GM23338 (cell line): ENCODE measurements around the gene CDC14A. TPM values are rescaled to one million over a fixed set of nuclear protein-coding genes. Genes with fewer than 3 reads are reported as not detected.
A peak's percentile ranks its signal among the peaks of the same experiment; 100 is the strongest.

Source experiments
- ATAC-seq: fragments of 200-7000 bp; cut with Tn5 transposase; 3 replicates; pipeline ENCODE4 v1.9.1; 2020
- DNase-seq: peaks from one replicate; pipeline ENCODE4 v3.0.0-alpha.2; 2015; ENCODE audit warnings: low spot score
- H2AFZ ChIP-seq: fragments of 200-600 bp; sonication (generic); 2 replicates; pipeline ENCODE4 v1.8.0; 2016; ENCODE audit warnings: antibody characterized with exemption, mild to moderate bottlenecking, moderate library complexity
- H3F3A ChIP-seq: fragments of 200-600 bp; sonication (generic); replicated peaks from 2 replicates; pipeline ENCODE4 v1.8.0; 2017; ENCODE audit warnings: antibody characterized with exemption, mixed run types, low read depth
- H3K27ac ChIP-seq: fragments of 200-600 bp; sonication (generic); 2 replicates; pipeline ENCODE4 v1.6.1; 2016; ENCODE audit warnings: low read depth
- H3K27me3 ChIP-seq: fragments of 200-600 bp; sonication (generic); 2 replicates; pipeline ENCODE4 v1.8.0; 2016; ENCODE audit warnings: mild to moderate bottlenecking, mixed run types, moderate library complexity; ENCODE audit not compliant: insufficient read depth
- H3K36me3 ChIP-seq: fragments of 200-600 bp; sonication (generic); 2 replicates; pipeline ENCODE4 v1.8.0; 2016; ENCODE audit warnings: mild to moderate bottlenecking; ENCODE audit not compliant: insufficient read depth
- H3K4me1 ChIP-seq: fragments of 200-600 bp; sonication (generic); 2 replicates; pipeline ENCODE4 v1.8.0; 2016; ENCODE audit warnings: mild to moderate bottlenecking, moderate library complexity; ENCODE audit not compliant: insufficient read depth
- H3K4me2 ChIP-seq: fragments of 200-600 bp; sonication (generic); 2 replicates; pipeline ENCODE4 v1.7.1; 2017; ENCODE audit warnings: mixed run types
- H3K4me3 ChIP-seq: fragments of 200-600 bp; sonication (generic); 2 replicates; pipeline ENCODE4 v1.6.1; 2016; ENCODE audit warnings: mixed run types
- H3K79me2 ChIP-seq: fragments of 200-600 bp; sonication (generic); replicated peaks from 2 replicates; pipeline ENCODE4 v1.8.0; 2017; ENCODE audit warnings: mild to moderate bottlenecking; ENCODE audit not compliant: insufficient read depth
- H3K9me2 ChIP-seq: fragments of 200-600 bp; sonication (generic); 2 replicates; pipeline ENCODE4 v1.8.0; 2017; ENCODE audit not compliant: insufficient read depth
- H4K20me1 ChIP-seq: fragments of 200-600 bp; sonication (generic); replicated peaks from 2 replicates; pipeline ENCODE4 v1.8.0; 2017; ENCODE audit warnings: mild to moderate bottlenecking; ENCODE audit not compliant: insufficient read depth
- H3K27ac Mint-ChIP-seq: 2 replicates; pipeline ENCODE4 v1.8.0; 2020; ENCODE audit warnings: inconsistent platforms, mild to moderate bottlenecking, moderate library complexity, mixed read lengths
- H3K27me3 Mint-ChIP-seq: 3 replicates; pipeline ENCODE4 v1.8.0; 2022; ENCODE audit warnings: low read depth, mild to moderate bottlenecking, moderate library complexity, mixed read lengths, inconsistent platforms; ENCODE audit not compliant: insufficient read depth, poor library complexity
- H3K36me3 Mint-ChIP-seq: 3 replicates; pipeline ENCODE4 v1.8.0; 2021; ENCODE audit warnings: low read depth, mild to moderate bottlenecking, inconsistent platforms, moderate library complexity, mixed read lengths
- H3K4me1 Mint-ChIP-seq: 3 replicates; pipeline ENCODE4 v1.8.0; 2020; ENCODE audit warnings: mild to moderate bottlenecking, inconsistent platforms, mixed read lengths
- H3K4me3 Mint-ChIP-seq: 3 replicates; pipeline ENCODE4 v1.8.0; 2021; ENCODE audit warnings: moderate library complexity, mild to moderate bottlenecking, inconsistent platforms, mixed read lengths
- H3K9me3 Mint-ChIP-seq: 3 replicates; pipeline ENCODE4 v1.8.0; 2020; ENCODE audit warnings: moderate library complexity, mild to moderate bottlenecking, inconsistent platforms, mixed read lengths
- CREB1 ChIP-seq: fragments of 250-450 bp; sonication (Bioruptor Pico); IDR thresholded peaks from 2 replicates; pipeline ENCODE4 v1.5.0; 2020; ENCODE audit warnings: low read depth, mild to moderate bottlenecking, moderate library complexity
- EZH2 ChIP-seq: fragments of 200-600 bp; sonication (generic); IDR thresholded peaks from one replicate; pipeline ENCODE4 v1.8.0; 2017; ENCODE audit warnings: antibody characterized with exemption, mild to moderate bottlenecking, low read depth; ENCODE audit not compliant: unreplicated experiment
- EZH2phosphoT487 ChIP-seq: fragments of 200-600 bp; sonication (generic); IDR thresholded peaks from one replicate; pipeline ENCODE4 v1.8.1; 2018; ENCODE audit warnings: antibody characterized with exemption; ENCODE audit not compliant: unreplicated experiment
- NANOG ChIP-seq: IDR thresholded peaks from 2 replicates; pipeline ENCODE4 v1.6.1; 2016; ENCODE audit warnings: antibody characterized with exemption, borderline replicate concordance
- STAT1 ChIP-seq: IDR thresholded peaks from one replicate; pipeline ENCODE4 v1.6.1; 2016; ENCODE audit warnings: antibody characterized with exemption; ENCODE audit not compliant: unreplicated experiment
- ZNF114 ChIP-seq: fragments of 250-450 bp; sonication (Bioruptor Pico); IDR thresholded peaks from 2 replicates; pipeline ENCODE4 v1.5.0; 2020; ENCODE audit warnings: mild to moderate bottlenecking, moderate library complexity
- ZNF462 ChIP-seq: fragments of 250-450 bp; sonication (Bioruptor Pico); IDR thresholded peaks from 2 replicates; pipeline ENCODE4 v1.5.0; 2020; ENCODE audit warnings: mild to moderate bottlenecking, moderate library complexity
- polyA plus RNA-seq: library from polyadenylated mRNA; unstranded; fragments of >200 nt; fragmentation: Nextera tagmentation; extraction: Ambion mirVana; gene quantifications from 2 replicates; pipeline ENCODE4 v1.2.1, GENCODE V29; 2016
- total RNA-seq: library from RNA; depleted of rRNA; stranded (reverse); fragments of >200 nt; shearing (Covaris generic); gene quantifications from 2 replicates; pipeline ENCODE4 v1.2.3, GENCODE V29; 2014
- TF ChIP-seq, protein P1 (sequence below), 2 experiments: fragments of 200-600 bp in 1 of 2; sonication (generic) in 1 of 2; conservative IDR thresholded peaks; 2 replicates each; pipeline versions ENCODE4 v1.5.1 to v1.6.1; 2016 to 2017; ENCODE audit warnings: antibody characterized with exemption in 2 of 2, low read depth in 2 of 2, mild to moderate bottlenecking in 2 of 2, moderate library complexity in 1 of 2

The CDC14A gene
- total and polyA plus RNA-seq, 2 experiments from 2014 or later: 11.1 to 20.8 TPM

- H4K20me1 ChIP-seq: no peaks in the 10 kb centered on the region; the same call in 1 of the 2 replicates
- no peak overlapping the region for H3K4me2 ChIP-seq
- TF ChIP-seq ZNF114 (CRISPR knock-in tag) (no peak), CREB1 (no peak), NANOG (no peak)
- TF ChIP-seq, protein P1, sequence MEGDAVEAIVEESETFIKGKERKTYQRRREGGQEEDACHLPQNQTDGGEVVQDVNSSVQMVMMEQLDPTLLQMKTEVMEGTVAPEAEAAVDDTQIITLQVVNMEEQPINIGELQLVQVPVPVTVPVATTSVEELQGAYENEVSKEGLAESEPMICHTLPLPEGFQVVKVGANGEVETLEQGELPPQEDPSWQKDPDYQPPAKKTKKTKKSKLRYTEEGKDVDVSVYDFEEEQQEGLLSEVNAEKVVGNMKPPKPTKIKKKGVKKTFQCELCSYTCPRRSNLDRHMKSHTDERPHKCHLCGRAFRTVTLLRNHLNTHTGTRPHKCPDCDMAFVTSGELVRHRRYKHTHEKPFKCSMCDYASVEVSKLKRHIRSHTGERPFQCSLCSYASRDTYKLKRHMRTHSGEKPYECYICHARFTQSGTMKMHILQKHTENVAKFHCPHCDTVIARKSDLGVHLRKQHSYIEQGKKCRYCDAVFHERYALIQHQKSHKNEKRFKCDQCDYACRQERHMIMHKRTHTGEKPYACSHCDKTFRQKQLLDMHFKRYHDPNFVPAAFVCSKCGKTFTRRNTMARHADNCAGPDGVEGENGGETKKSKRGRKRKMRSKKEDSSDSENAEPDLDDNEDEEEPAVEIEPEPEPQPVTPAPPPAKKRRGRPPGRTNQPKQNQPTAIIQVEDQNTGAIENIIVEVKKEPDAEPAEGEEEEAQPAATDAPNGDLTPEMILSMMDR (conservative IDR thresholded peaks at IDR 0.05; ENCODE audit: low read depth in 2 of 2): peak; percentile 54 to 62
- no peaks in the 10 kb centered on the region for H3F3A ChIP-seq
- DNase-seq (peak; percentile 32), ATAC-seq (no peak)
- peaks cover 86% of the 10 kb centered on the region for H3K79me2 ChIP-seq
- H3K27me3 ChIP-seq: no peaks in the 10 kb centered on the region
- H3K36me3 ChIP-seq: no peaks in the 10 kb centered on the region; the same call in 1 of the 2 replicates
- Mint-ChIP-seq H3K27me3 (peaks cover 10% of the 10 kb centered on the region), H3K36me3 (peaks cover 20% of the 10 kb centered on the region; the same call in 2 of the 3 replicates), H3K4me1 (peaks cover 56% of the 10 kb centered on the region), H3K9me3 (no peaks in the 10 kb centered on the region; the same call in 2 of the 3 replicates), H3K4me3 (no peak overlapping the region), H3K27ac (no peak overlapping the region)
- H3K4me3 ChIP-seq: no peak overlapping the region
- no peaks in the 10 kb centered on the region for H3K9me2 ChIP-seq
- H3K27ac ChIP-seq: no peak overlapping the region
- peaks cover 38% of the 10 kb centered on the region for H3K4me1 ChIP-seq
- no peak overlapping the region for H2AFZ ChIP-seq
Measured at GRCh38 chr1:100358210-100358609, 5.9 kb downstream of the CDC14A start.

DNA sequence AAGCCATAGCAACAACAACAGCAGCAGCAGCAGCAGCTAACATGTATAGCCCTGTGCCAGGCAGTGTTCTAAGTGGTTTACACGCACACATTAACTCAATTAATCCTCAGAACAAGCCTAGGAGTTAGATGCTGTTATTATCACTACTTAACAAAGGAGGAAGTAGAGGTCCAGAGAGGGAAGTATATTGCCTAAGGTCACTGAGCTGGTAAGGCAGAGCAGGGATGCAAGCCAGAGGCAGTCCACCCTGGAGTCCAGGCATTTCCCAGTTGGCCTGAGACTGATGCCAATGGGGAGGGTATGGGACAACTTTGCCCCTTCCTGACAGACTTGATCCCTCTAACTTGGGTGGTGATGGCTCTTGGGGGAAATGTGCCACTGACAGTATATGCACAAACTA, 6.8 kb downstream of the CDC14A start:
- no peaks in the 10 kb centered on the region for H3F3A ChIP-seq
- H2AFZ ChIP-seq: no peak overlapping the region
- peaks cover 86% of the 10 kb centered on the region for H3K79me2 ChIP-seq
- no peak overlapping the region for H3K4me3 ChIP-seq
- H3K9me2 ChIP-seq: no peaks in the 10 kb centered on the region
- TF ChIP-seq CREB1 (no peak), ZNF462 (CRISPR knock-in tag) (no peak), EZH2phosphoT487 (no peak), EZH2 (no peak), STAT1 (no peak)
- H3K4me2 ChIP-seq: no peak overlapping the region
- no peak overlapping the region; the same call in 2 of the 3 replicates for H3K4me3 Mint-ChIP-seq
- H4K20me1 ChIP-seq: no peaks in the 10 kb centered on the region; the same call in 1 of the 2 replicates
- H3K9me3 Mint-ChIP-seq: no peaks in the 10 kb centered on the region
- H3K27ac Mint-ChIP-seq: no peak overlapping the region
- peaks cover 13% of the 10 kb centered on the region; the same call in 2 of the 3 replicates for H3K36me3 Mint-ChIP-seq
- ATAC-seq: no peak
- H3K27me3 ChIP-seq: no peaks in the 10 kb centered on the region
- peaks cover 48% of the 10 kb centered on the region for H3K4me1 Mint-ChIP-seq
- H3K4me1 ChIP-seq: peaks cover 32% of the 10 kb centered on the region
- H3K27ac ChIP-seq: no peak overlapping the region
- peaks cover 4% of the 10 kb centered on the region for H3K27me3 Mint-ChIP-seq
- DNase-seq: no peak
- H3K36me3 ChIP-seq: no peaks in the 10 kb centered on the region; the same call in 1 of the 2 replicates
